ENCODE data around the gene ESPN. TPM values are rescaled to one million over a fixed set of nuclear protein-coding genes. Genes with fewer than 3 reads are reported as not detected.
A peak's percentile ranks its signal among the peaks of the same experiment; 100 is the strongest.

The ESPN gene
- total RNA-seq, 1 donor from 2014 or later, result 0.66 TPM

DNA sequence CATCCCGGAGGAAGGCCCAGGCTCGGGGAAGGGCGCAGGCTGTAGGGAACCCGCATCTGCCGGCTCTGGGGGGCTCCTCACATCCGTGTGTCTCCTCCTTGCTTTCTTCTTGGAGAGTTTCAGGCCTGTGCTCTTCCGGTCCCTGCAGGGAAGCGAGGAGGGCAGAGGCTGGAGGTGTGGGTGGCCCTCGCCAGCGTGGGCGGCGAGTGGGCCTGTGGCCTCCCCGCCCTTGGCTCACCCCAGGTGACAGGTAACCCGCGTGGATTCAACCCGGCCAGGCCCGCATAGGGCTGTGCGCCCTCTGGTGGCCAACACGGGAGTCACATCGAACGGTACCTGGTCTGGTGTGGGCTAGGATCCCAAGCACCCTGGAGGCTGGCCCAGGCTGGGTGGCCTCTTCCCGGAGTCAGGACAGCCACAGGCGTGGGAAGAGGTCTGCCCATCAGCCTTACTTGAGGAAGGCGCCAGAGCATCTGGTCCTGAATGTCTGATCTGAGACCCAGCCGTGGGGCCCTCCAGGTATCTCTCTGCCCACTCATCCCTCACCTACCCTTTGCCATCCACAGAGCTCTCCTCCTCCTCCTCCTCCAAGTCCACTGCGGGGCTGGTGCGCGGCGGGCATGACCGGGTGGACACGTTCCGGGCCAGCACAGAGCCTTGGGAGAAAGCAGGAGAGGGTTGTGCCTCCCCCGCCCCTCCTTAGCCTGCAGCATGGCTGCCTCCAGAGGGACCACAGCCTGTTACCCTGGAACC lies 51.0 kb downstream of the ESPN start:
- Mint-ChIP-seq H3K9me3 (ENCODE audit: unreplicated experiment) (no peaks in the 10 kb centered on the region), H3K4me3 (ENCODE audit: unreplicated experiment) (no peak overlapping the region), H3K27me3 (ENCODE audit: low read depth, unreplicated experiment) (peaks cover 2% of the 10 kb centered on the region), H3K36me3 (ENCODE audit: low read depth, unreplicated experiment) (peaks cover 13% of the 10 kb centered on the region), H3K27ac (ENCODE audit: unreplicated experiment) (no peak overlapping the region), H3K4me1 (ENCODE audit: low read depth, unreplicated experiment) (peaks cover 4% of the 10 kb centered on the region)
- Histone ChIP-seq H3K9ac (ENCODE audit: low read length) (no peak overlapping the region), H3K27ac (ENCODE audit: low read depth, low read length) (no peak overlapping the region), H4K20me1 (ENCODE audit: insufficient read depth, low read length) (peaks cover 35% of the 10 kb centered on the region), H3K4me3 (ENCODE audit: insufficient read depth, low read depth, low read length) (no peak overlapping the region), H3K79me2 (ENCODE audit: insufficient read depth, low read length) (no peaks in the 10 kb centered on the region), H3K9me3 (ENCODE audit: insufficient read depth, low read depth, low read length) (no peaks in the 10 kb centered on the region), H3K36me3 (ENCODE audit: insufficient read depth, low read length) (no peaks in the 10 kb centered on the region), H2AFZ (ENCODE audit: low read depth, low read length) (no peak overlapping the region), H3K4me1 (ENCODE audit: insufficient read depth, low read length) (no peaks in the 10 kb centered on the region), H3K4me2 (ENCODE audit: low read length) (no peak overlapping the region), H3K27me3 (ENCODE audit: insufficient read depth, low read length) (no peaks in the 10 kb centered on the region)
- TF ChIP-seq, protein P1, sequence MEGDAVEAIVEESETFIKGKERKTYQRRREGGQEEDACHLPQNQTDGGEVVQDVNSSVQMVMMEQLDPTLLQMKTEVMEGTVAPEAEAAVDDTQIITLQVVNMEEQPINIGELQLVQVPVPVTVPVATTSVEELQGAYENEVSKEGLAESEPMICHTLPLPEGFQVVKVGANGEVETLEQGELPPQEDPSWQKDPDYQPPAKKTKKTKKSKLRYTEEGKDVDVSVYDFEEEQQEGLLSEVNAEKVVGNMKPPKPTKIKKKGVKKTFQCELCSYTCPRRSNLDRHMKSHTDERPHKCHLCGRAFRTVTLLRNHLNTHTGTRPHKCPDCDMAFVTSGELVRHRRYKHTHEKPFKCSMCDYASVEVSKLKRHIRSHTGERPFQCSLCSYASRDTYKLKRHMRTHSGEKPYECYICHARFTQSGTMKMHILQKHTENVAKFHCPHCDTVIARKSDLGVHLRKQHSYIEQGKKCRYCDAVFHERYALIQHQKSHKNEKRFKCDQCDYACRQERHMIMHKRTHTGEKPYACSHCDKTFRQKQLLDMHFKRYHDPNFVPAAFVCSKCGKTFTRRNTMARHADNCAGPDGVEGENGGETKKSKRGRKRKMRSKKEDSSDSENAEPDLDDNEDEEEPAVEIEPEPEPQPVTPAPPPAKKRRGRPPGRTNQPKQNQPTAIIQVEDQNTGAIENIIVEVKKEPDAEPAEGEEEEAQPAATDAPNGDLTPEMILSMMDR (IDR thresholded peaks at IDR 0.05; ENCODE audit: insufficient read depth, low read depth, low read length), result peak; percentile 54
- no peak for TF ChIP-seq EZH2 (IDR thresholded peaks at IDR 0.05; ENCODE audit: insufficient read depth, low read length)
- FAIRE-seq (no peak), DNase-seq (ENCODE audit: low read depth) (no peak)

DNA sequence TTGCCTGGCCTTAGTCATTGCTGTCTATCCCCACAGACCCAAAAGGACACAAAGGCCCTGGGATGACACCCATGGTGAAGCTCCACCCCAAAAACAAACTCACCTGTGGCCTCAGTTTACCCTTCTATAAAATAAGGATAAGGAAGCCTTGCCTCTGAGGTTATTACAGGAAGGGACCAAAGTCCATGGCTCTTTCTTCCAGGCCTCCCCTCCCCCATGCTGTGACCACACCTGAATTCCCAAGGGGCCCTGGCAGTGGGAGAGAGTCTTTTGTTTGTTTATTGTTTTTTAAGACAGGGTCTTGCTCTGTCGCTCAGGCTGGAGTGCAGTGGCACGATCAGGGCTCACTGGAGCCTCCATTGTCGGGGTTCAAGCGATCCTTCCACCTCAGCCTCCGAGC lies 51.9 kb downstream of the ESPN start:
- FAIRE-seq (no peak), DNase-seq (ENCODE audit: low read depth) (no peak)
- Histone ChIP-seq H3K4me3 (ENCODE audit: insufficient read depth, low read depth, low read length) (no peak overlapping the region), H3K27me3 (ENCODE audit: insufficient read depth, low read length) (no peaks in the 10 kb centered on the region), H3K9ac (ENCODE audit: low read length) (no peak overlapping the region), H3K4me2 (ENCODE audit: low read length) (no peak overlapping the region), H4K20me1 (ENCODE audit: insufficient read depth, low read length) (peaks cover 39% of the 10 kb centered on the region), H3K9me3 (ENCODE audit: insufficient read depth, low read depth, low read length) (no peaks in the 10 kb centered on the region), H3K4me1 (ENCODE audit: insufficient read depth, low read length) (no peaks in the 10 kb centered on the region), H3K36me3 (ENCODE audit: insufficient read depth, low read length) (no peaks in the 10 kb centered on the region), H2AFZ (ENCODE audit: low read depth, low read length) (no peak overlapping the region), H3K27ac (ENCODE audit: low read depth, low read length) (no peak overlapping the region), H3K79me2 (ENCODE audit: insufficient read depth, low read length) (peaks cover 4% of the 10 kb centered on the region)
- no peak overlapping the region for H3K4me3 Mint-ChIP-seq (ENCODE audit: unreplicated experiment)
- peaks cover 13% of the 10 kb centered on the region for H3K36me3 Mint-ChIP-seq (ENCODE audit: low read depth, unreplicated experiment)
- no peak overlapping the region for H3K27ac Mint-ChIP-seq (ENCODE audit: unreplicated experiment)
- peaks cover 2% of the 10 kb centered on the region for H3K27me3 Mint-ChIP-seq (ENCODE audit: low read depth, unreplicated experiment)
- TF ChIP-seq, protein P1 (IDR thresholded peaks at IDR 0.05; ENCODE audit: insufficient read depth, low read depth, low read length), result no peak
- TF ChIP-seq EZH2 (IDR thresholded peaks at IDR 0.05; ENCODE audit: insufficient read depth, low read length), result no peak
- H3K9me3 Mint-ChIP-seq (ENCODE audit: unreplicated experiment), result no peaks in the 10 kb centered on the region
- H3K4me1 Mint-ChIP-seq (ENCODE audit: low read depth, unreplicated experiment), result peaks cover 4% of the 10 kb centered on the region
